Retinal pigment epithelial cell (primary cell): ENCODE measurements around the gene HOXD12.

Experiments used
- DNase-seq: peaks from one replicate; pipeline ENCODE4 v3.0.0-alpha.2; 2010; ENCODE audit warnings: low read depth
- H3K4me3 ChIP-seq: 2 replicates; pipeline ENCODE4 v1.5.1; 2011; ENCODE audit warnings: mild to moderate bottlenecking, low read length, control low read depth, moderate library complexity
- CTCF ChIP-seq: conservative IDR thresholded peaks from 2 replicates; pipeline ENCODE4 v1.5.1; 2011; ENCODE audit warnings: low read depth, low read length, control low read depth, inconsistent platforms

Gene HOXD12

GRCh38 chr2:176121190-176122051 lies 21.8 kb downstream of the HOXD12 start:
- no peak for DNase-seq
- H3K4me3 ChIP-seq: no peak overlapping the region
- no peak for TF ChIP-seq CTCF

- H3K4me3 ChIP-seq: no peak overlapping the region
- TF ChIP-seq CTCF: no peak
- DNase-seq: no peak
Observed at GRCh38 chr2:176122052-176122682, 22.6 kb downstream of the HOXD12 start.

DNA sequence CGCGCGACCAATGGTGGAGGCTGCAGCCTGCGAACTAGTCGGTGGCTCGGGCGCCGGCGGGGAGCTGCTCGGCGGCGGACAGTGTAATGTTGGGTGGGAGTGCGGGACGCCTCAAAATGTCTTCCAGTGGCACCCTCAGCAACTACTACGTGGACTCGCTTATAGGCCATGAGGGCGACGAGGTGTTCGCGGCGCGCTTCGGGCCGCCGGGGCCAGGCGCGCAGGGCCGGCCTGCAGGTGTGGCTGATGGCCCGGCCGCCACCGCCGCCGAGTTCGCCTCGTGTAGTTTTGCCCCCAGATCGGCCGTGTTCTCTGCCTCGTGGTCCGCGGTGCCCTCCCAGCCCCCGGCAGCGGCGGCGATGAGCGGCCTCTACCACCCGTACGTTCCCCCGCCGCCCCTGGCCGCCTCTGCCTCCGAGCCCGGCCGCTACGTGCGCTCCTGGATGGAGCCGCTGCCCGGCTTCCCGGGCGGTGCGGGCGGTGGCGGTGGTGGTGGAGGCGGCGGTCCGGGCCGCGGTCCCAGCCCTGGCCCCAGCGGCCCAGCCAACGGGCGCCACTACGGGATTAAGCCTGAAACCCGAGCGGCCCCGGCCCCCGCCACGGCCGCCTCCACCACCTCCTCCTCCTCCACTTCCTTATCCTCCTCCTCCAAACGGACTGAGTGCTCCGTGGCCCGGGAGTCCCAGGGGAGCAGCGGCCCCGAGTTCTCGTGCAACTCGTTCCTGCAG lies 23.3 kb downstream of the HOXD12 start, which contains the start of gene HOXD9:
Gene HOXD9, plus strand, starts transcription at position 37 of the 728 bp plus-strand sequence. Its CDS starts 50 bp downstream, at position 87.
- no peak within 1 kb of the TSS for H3K4me3 ChIP-seq
- DNase-seq: no peak
- TF ChIP-seq CTCF: no peak

DNA sequence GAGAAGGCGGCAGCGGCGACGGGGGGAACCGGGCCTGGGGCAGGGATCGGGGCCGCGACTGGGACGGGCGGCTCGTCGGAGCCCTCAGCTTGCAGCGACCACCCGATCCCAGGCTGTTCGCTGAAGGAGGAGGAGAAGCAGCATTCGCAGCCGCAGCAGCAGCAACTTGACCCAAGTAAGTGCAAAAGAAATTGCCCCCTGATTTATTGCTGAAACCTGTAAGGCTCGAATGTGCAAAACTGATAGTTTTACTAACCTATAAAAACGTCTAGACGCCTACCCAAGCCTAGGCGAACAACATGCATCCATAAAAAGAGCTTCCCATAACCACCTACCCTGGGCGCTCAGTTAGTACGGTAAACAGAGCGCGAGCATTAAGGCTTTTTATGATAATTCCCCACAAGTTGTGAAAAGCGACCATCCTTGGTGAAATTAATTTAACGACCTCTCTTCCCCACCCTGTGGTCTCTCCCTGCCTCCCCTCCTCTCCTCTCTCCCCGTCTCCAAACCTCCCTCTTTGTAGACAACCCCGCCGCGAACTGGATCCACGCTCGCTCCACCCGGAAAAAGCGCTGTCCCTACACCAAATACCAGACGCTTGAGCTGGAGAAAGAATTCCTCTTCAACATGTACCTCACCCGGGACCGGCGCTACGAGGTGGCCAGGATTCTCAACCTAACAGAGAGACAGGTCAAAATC lies 24.0 kb downstream of the HOXD12 start:
- H3K4me3 ChIP-seq: no peak overlapping the region
- DNase-seq: no peak
- no peak for TF ChIP-seq CTCF

GRCh38 chr2:176124110-176124946 lies 24.7 kb downstream of the HOXD12 start:
- H3K4me3 ChIP-seq: no peak overlapping the region
- TF ChIP-seq CTCF: no peak
- no peak for DNase-seq
